H1 (cell line): Measurements from ENCODE around the gene LMNA. TPM values are rescaled to one million over a fixed set of nuclear protein-coding genes. Genes with fewer than 3 reads are reported as not detected.

Experiments used
- SP2 ChIP-seq: IDR thresholded peaks from 2 replicates; pipeline ENCODE4 v1.6.1; 2012; ENCODE audit warnings: mild to moderate bottlenecking, low read length, inconsistent platforms
- polyA plus RNA-seq, 7 experiments: library from polyadenylated mRNA; depleted of rRNA in 3 of 7; stranded (reverse) in 5 of 7; unstranded in 2 of 7; fragments of >200 nt in 5 of 7; fragments of 200-250 nt in 2 of 7; gene quantifications; 1 replicate in 5 of 7; 2 replicates in 1 of 7; 4 replicates in 1 of 7; pipeline versions ENCODE4 v1.2.1 to v1.2.3, GENCODE V29; 2011 to 2013; ENCODE audit warnings: missing spikeins in 2 of 7, mixed read lengths in 2 of 7
- total RNA-seq: library from RNA; stranded (reverse); fragmentation: NEBNext Ultra II Directional; extraction: Animal tissue kit (Norgen Biotek cat#: 25700); gene quantifications from 2 replicates; pipeline ENCODE4 v1.2.1, GENCODE V29; 2021

LMNA gene
- total and polyA plus RNA-seq, 2 of the 8 experiments (the other 6 are each of a cell fraction or from before 2014, with no cell fraction given), result 25.8 to 46.8 TPM

DNA sequence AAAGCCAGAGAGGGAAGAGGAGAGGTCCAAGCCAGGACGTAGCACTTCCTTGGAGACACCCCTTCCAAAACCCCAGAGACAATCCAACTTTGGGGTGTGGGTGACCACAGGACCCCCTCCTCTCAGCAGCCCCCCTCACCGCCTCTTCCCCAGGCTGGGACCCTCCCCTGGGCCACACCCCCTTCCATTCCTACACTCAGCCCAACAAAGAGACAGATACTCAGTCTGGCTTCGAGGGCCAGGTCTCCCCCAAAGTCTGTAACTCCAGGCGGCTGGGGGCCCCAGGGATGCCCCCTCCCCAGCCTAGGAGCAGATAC is 33.7 kb upstream of the LMNA start (continued):
- TF ChIP-seq SP2, result no peak
